GM18508 (cell line): ENCODE results near the gene CAMK1D.

Experiments used
- ATAC-seq: cut with Tn5 transposase; IDR thresholded peaks from one replicate; pipeline ENCODE4 v1.9.1; 2021; ENCODE audit warnings: moderate number of reproducible peaks; ENCODE audit not compliant: insufficient read depth, unreplicated experiment

The CAMK1D gene

GRCh38 chr10:12758271-12758670 is 408.9 kb downstream of the CAMK1D start:
- no peak for ATAC-seq

GRCh38 chr10:12766223-12766622 is 416.9 kb downstream of the CAMK1D start:
- no peak for ATAC-seq

- ATAC-seq = no peak
Measured at GRCh38 chr10:12768156-12769100, 419.1 kb downstream of the CAMK1D start.

GRCh38 chr10:12769323-12770044 is 420.1 kb downstream of the CAMK1D start:
- no peak for ATAC-seq

GRCh38 chr10:12771981-12772760 is 422.8 kb downstream of the CAMK1D start:
- no peak for ATAC-seq

GRCh38 chr10:12772797-12773587 is 423.6 kb downstream of the CAMK1D start:
- no peak for ATAC-seq

GRCh38 chr10:12774204-12774894 is 425.0 kb downstream of the CAMK1D start:
- no peak for ATAC-seq

- ATAC-seq = no peak
Measured at GRCh38 chr10:12777840-12778585, 428.7 kb downstream of the CAMK1D start.

- no peak for ATAC-seq
Measured at GRCh38 chr10:12780634-12781601, 431.6 kb downstream of the CAMK1D start.

- no peak for ATAC-seq
Measured at GRCh38 chr10:12781976-12782375, 432.6 kb downstream of the CAMK1D start.

GRCh38 chr10:12782537-12782936 is 433.2 kb downstream of the CAMK1D start:
- ATAC-seq = no peak

GRCh38 chr10:12783293-12783692 is 433.9 kb downstream of the CAMK1D start:
- no peak for ATAC-seq

GRCh38 chr10:12784646-12785045 is 435.3 kb downstream of the CAMK1D start:
- ATAC-seq = no peak

GRCh38 chr10:12785415-12785831 is 436.1 kb downstream of the CAMK1D start:
- no peak for ATAC-seq

- ATAC-seq = no peak
Measured at GRCh38 chr10:12787297-12787696, 437.9 kb downstream of the CAMK1D start.

GRCh38 chr10:12788277-12788676 is 438.9 kb downstream of the CAMK1D start:
- ATAC-seq = no peak

GRCh38 chr10:12790270-12790669 is 440.9 kb downstream of the CAMK1D start:
- no peak for ATAC-seq
